ENCODE measurements around the gene HIP1. TPM values are rescaled to one million over a fixed set of nuclear protein-coding genes. Genes with fewer than 3 reads are reported as not detected.

The HIP1 gene
- total RNA-seq, 2 experiments from 2014 or later = 4.1 to 4.6 TPM

- ATAC-seq = no peak
Observed at GRCh38 chr7:75655536-75655935, 83.2 kb downstream of the HIP1 start.

GRCh38 chr7:75654855-75655254 is 83.9 kb downstream of the HIP1 start:
- no peaks in the 10 kb centered on the region for H3K4me1 Mint-ChIP-seq (ENCODE audit: low read depth)
- H3K4me3 Mint-ChIP-seq = no peak overlapping the region
- ChIA-PET CTCF (no interaction called here), POLR2A (no interaction called here)
- no peak overlapping the region for H3K27ac Mint-ChIP-seq
- H3K27me3 Mint-ChIP-seq (ENCODE audit: low read depth) = no peaks in the 10 kb centered on the region
- no peaks in the 10 kb centered on the region for H3K9me3 Mint-ChIP-seq (ENCODE audit: insufficient read depth)
- no peak for DNase-seq
- H3K36me3 Mint-ChIP-seq (ENCODE audit: low read depth) = no peaks in the 10 kb centered on the region
- no peak for ATAC-seq

More at GRCh38 chr7:75655536-75655935, 83.2 kb downstream of the HIP1 start:
- H3K27ac Mint-ChIP-seq = no peak overlapping the region
- H3K9me3 Mint-ChIP-seq (ENCODE audit: insufficient read depth) = no peaks in the 10 kb centered on the region
- H3K27me3 Mint-ChIP-seq (ENCODE audit: low read depth) = no peaks in the 10 kb centered on the region
- CTCF ChIA-PET = no interaction called here
- POLR2A ChIA-PET = no interaction called here
- DNase-seq = no peak
- H3K36me3 Mint-ChIP-seq (ENCODE audit: low read depth) = no peaks in the 10 kb centered on the region
- H3K4me1 Mint-ChIP-seq (ENCODE audit: low read depth) = no peaks in the 10 kb centered on the region
- no peak overlapping the region for H3K4me3 Mint-ChIP-seq

DNA sequence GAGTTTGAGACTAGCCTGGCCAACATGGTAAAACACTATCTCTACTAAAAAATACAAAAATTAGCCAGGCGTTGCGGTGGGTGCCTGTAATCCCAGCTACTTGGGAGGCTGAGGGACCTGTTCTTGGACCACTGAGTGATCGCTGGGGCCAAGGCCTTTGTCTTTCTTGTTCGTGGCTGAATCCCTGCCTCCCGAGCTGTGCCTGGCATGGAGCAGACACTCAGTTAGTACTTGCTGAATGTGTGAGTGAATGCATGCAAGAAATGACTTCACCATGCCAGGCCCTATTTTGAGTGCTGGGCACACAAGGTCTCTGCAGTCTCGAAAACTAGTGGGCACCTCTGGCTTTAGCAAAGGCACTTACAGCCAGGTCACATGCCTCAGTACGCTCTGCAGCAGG is 85.1 kb downstream of the HIP1 start:
- DNase-seq (no peak), ATAC-seq (no peak)
- H3K27ac Mint-ChIP-seq = no peak overlapping the region
- H3K9me3 Mint-ChIP-seq (ENCODE audit: insufficient read depth) = no peaks in the 10 kb centered on the region
- ChIA-PET CTCF (no interaction called here), POLR2A (no interaction called here)
- H3K4me1 Mint-ChIP-seq (ENCODE audit: low read depth) = no peaks in the 10 kb centered on the region
- no peaks in the 10 kb centered on the region for H3K27me3 Mint-ChIP-seq (ENCODE audit: low read depth)
- no peaks in the 10 kb centered on the region for H3K36me3 Mint-ChIP-seq (ENCODE audit: low read depth)
- H3K4me3 Mint-ChIP-seq = no peak overlapping the region

- CTCF ChIA-PET = no interaction called here
- no peaks in the 10 kb centered on the region for H3K4me1 Mint-ChIP-seq (ENCODE audit: low read depth)
- POLR2A ChIA-PET = no interaction called here
- no peak overlapping the region for H3K4me3 Mint-ChIP-seq
- no peaks in the 10 kb centered on the region for H3K27me3 Mint-ChIP-seq (ENCODE audit: low read depth)
- no peaks in the 10 kb centered on the region for H3K9me3 Mint-ChIP-seq (ENCODE audit: insufficient read depth)
- DNase-seq (no peak), ATAC-seq (no peak)
- no peaks in the 10 kb centered on the region for H3K36me3 Mint-ChIP-seq (ENCODE audit: low read depth)
- no peak overlapping the region for H3K27ac Mint-ChIP-seq
Observed at GRCh38 chr7:75652788-75653187, 86.0 kb downstream of the HIP1 start.

GRCh38 chr7:75650681-75651080 is 88.1 kb downstream of the HIP1 start:
- no peaks in the 10 kb centered on the region for H3K36me3 Mint-ChIP-seq (ENCODE audit: low read depth)
- H3K27me3 Mint-ChIP-seq (ENCODE audit: low read depth) = no peaks in the 10 kb centered on the region
- DNase-seq (no peak), ATAC-seq (no peak)
- H3K4me1 Mint-ChIP-seq (ENCODE audit: low read depth) = no peaks in the 10 kb centered on the region
- no peak overlapping the region for H3K4me3 Mint-ChIP-seq
- POLR2A ChIA-PET = no interaction called here
- H3K9me3 Mint-ChIP-seq (ENCODE audit: insufficient read depth) = no peaks in the 10 kb centered on the region
- H3K27ac Mint-ChIP-seq = no peak overlapping the region
- CTCF ChIA-PET = no interaction called here

GRCh38 chr7:75650062-75650461 is 88.7 kb downstream of the HIP1 start:
- ChIA-PET POLR2A (no interaction called here), CTCF (interaction anchor here (1.1 kb wide), 1 partner anchor 113 kb away, joined by 3 read pairs; no protein-coding TSS in a partner anchor)
- H3K27me3 Mint-ChIP-seq (ENCODE audit: low read depth) = no peaks in the 10 kb centered on the region
- DNase-seq = no peak
- H3K36me3 Mint-ChIP-seq (ENCODE audit: low read depth) = no peaks in the 10 kb centered on the region
- H3K9me3 Mint-ChIP-seq (ENCODE audit: insufficient read depth) = no peaks in the 10 kb centered on the region
- no peaks in the 10 kb centered on the region for H3K4me1 Mint-ChIP-seq (ENCODE audit: low read depth)
- H3K4me3 Mint-ChIP-seq = no peak overlapping the region
- H3K27ac Mint-ChIP-seq = no peak overlapping the region
- ATAC-seq = no peak

- ChIA-PET CTCF (interaction anchor here (1.1 kb wide), 1 partner anchor 113 kb away, joined by 3 read pairs; no protein-coding TSS in a partner anchor), POLR2A (no interaction called here)
- Mint-ChIP-seq H3K27me3 (ENCODE audit: low read depth) (no peaks in the 10 kb centered on the region), H3K27ac (no peak overlapping the region), H3K4me1 (ENCODE audit: low read depth) (no peaks in the 10 kb centered on the region), H3K9me3 (ENCODE audit: insufficient read depth) (no peaks in the 10 kb centered on the region), H3K4me3 (no peak overlapping the region), H3K36me3 (ENCODE audit: low read depth) (no peaks in the 10 kb centered on the region)
- DNase-seq (no peak), ATAC-seq (no peak)
Observed at GRCh38 chr7:75649462-75649861, 89.3 kb downstream of the HIP1 start.

- peak overlapping the region; percentile 7 for H3K4me3 Mint-ChIP-seq
- no peaks in the 10 kb centered on the region for H3K27me3 Mint-ChIP-seq (ENCODE audit: low read depth)
- ChIA-PET POLR2A (no interaction called here), CTCF (interaction anchor here (1.4 kb wide), 1 partner anchor 115 kb away, joined by 4 read pairs; no protein-coding TSS in a partner anchor)
- no peak overlapping the region for H3K27ac Mint-ChIP-seq
- no peaks in the 10 kb centered on the region for H3K9me3 Mint-ChIP-seq (ENCODE audit: insufficient read depth)
- no peak for DNase-seq
- no peak for ATAC-seq
- no peaks in the 10 kb centered on the region for H3K36me3 Mint-ChIP-seq (ENCODE audit: low read depth)
- H3K4me1 Mint-ChIP-seq (ENCODE audit: low read depth) = no peaks in the 10 kb centered on the region
Observed at GRCh38 chr7:75647709-75648438, 90.9 kb downstream of the HIP1 start.

DNA sequence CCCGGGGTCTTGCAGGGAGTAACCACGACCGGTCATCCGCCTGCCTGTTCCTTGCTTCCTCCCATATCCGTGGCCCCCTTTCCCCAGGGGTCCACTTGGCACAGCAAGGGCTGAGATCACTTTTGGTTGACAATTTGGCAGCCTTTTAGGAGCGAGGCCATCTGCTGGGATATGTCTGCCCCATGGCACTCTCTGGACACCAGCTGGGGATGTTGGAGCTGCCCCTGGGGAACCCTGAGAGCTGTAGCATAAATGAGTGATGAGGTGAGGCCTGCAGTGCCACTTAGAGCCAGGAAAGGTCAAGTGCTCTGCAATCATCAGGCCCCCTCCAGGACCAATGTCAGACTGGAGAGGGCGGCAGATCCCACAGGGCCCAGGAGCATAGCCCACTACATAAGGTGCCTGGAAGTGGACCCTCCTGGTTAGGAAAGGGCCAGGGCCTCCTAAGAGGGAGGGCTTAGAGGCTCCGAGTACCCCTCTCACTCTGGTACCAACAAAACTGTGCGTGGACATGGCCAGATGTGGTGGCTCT is 92.1 kb downstream of the HIP1 start:
- Mint-ChIP-seq H3K9me3 (ENCODE audit: insufficient read depth) (no peaks in the 10 kb centered on the region), H3K27me3 (ENCODE audit: low read depth) (peaks cover 3% of the 10 kb centered on the region), H3K4me3 (no peak overlapping the region), H3K36me3 (ENCODE audit: low read depth) (no peaks in the 10 kb centered on the region), H3K27ac (no peak overlapping the region), H3K4me1 (ENCODE audit: low read depth) (peaks cover 4% of the 10 kb centered on the region)
- ATAC-seq (no peak), DNase-seq (no peak)
- ChIA-PET POLR2A (no interaction called here), CTCF (no interaction called here)

- H3K4me3 Mint-ChIP-seq = no peak overlapping the region
- no peak for DNase-seq
- ChIA-PET POLR2A (no interaction called here), CTCF (no interaction called here)
- H3K27me3 Mint-ChIP-seq (ENCODE audit: low read depth) = peaks cover 3% of the 10 kb centered on the region
- H3K9me3 Mint-ChIP-seq (ENCODE audit: insufficient read depth) = no peaks in the 10 kb centered on the region
- no peak for ATAC-seq
- peaks cover 4% of the 10 kb centered on the region for H3K4me1 Mint-ChIP-seq (ENCODE audit: low read depth)
- no peak overlapping the region for H3K27ac Mint-ChIP-seq
- no peaks in the 10 kb centered on the region for H3K36me3 Mint-ChIP-seq (ENCODE audit: low read depth)
Observed at GRCh38 chr7:75645570-75645969, 93.2 kb downstream of the HIP1 start.

DNA sequence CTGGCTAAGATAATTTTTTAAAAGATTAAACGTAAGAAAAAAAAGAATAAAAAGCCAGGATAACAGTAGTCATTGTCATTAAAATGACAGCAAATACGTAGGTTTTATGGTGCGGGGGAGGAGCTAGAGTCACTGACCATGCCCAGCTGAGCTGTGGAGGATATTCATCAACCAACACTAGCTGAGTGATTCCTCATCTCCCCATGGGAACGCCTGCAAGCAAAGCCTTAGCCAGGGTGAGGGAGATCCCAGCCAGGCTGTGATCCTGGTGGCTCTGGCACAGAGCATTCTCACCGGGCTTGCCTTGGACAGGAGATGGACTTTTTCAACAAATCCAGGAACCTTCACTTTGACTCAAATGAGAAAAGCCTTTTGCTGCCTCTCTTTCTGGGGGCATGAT is 94.2 kb downstream of the HIP1 start:
- CTCF ChIA-PET = no interaction called here
- no peak for DNase-seq
- POLR2A ChIA-PET = no interaction called here
- no peaks in the 10 kb centered on the region for H3K9me3 Mint-ChIP-seq (ENCODE audit: insufficient read depth)
- ATAC-seq = no peak
- H3K27ac Mint-ChIP-seq = no peak overlapping the region
- H3K27me3 Mint-ChIP-seq (ENCODE audit: low read depth) = peaks cover 7% of the 10 kb centered on the region
- no peak overlapping the region for H3K4me3 Mint-ChIP-seq
- H3K4me1 Mint-ChIP-seq (ENCODE audit: low read depth) = peaks cover 9% of the 10 kb centered on the region
- H3K36me3 Mint-ChIP-seq (ENCODE audit: low read depth) = no peaks in the 10 kb centered on the region

DNA sequence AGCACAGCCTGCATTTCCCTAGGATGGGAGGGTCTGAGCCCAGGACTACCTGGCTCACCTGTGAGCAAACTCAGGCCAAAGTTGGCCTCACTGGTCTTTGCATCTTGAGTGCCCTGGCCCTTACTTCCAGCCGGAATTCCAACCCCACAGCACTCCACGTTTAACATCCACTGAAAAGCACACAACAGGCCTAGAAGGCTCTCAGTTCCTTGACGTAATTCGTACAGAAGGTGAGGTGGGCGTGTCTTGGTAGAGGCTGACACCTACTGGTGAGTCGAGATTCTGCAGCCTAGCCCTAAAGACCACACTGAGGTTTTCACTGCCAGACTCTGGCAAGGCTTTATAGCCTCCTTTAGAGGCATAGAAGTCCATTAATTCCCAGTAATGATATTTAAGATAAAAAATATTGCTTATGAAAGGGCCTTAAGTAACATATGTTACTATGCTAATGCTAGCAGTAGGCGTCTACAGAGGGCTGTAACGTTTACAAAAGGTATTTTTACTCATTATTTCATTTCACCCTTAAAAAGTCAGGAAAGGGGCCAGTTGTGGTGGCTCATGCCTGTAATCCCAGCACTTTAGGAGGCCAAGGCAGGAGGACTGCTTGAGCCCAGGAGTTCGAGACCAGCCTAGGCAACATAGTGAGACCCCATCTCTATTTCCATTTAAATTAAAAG is 95.8 kb downstream of the HIP1 start:
- ChIA-PET POLR2A (no interaction called here), CTCF (interaction anchor here (0.7 to 1.5 kb wide), 2 partner anchors 9 to 29 kb away, joined by 3 read pairs; no protein-coding TSS in a partner anchor)
- Mint-ChIP-seq H3K9me3 (ENCODE audit: insufficient read depth) (no peaks in the 10 kb centered on the region), H3K36me3 (ENCODE audit: low read depth) (no peaks in the 10 kb centered on the region), H3K27me3 (ENCODE audit: low read depth) (peaks cover 17% of the 10 kb centered on the region), H3K27ac (no peak overlapping the region), H3K4me3 (no peak overlapping the region), H3K4me1 (ENCODE audit: low read depth) (peaks cover 12% of the 10 kb centered on the region)
- ATAC-seq (peak; percentile 85), DNase-seq (peak; percentile 81)
